PFSK-1 (cell line): ENCODE measurements around the gene FBXL12.

Experiments used
- FOXP2 ChIP-seq: optimal IDR thresholded peaks from 2 replicates; pipeline ENCODE3; 2011; ENCODE audit warnings: borderline replicate concordance, control low read depth, inconsistent platforms; ENCODE audit not compliant: insufficient read depth; ENCODE audit errors: extremely low read length, extremely low read depth
- POLR2AphosphoS5 ChIP-seq: IDR thresholded peaks from 2 replicates; pipeline ENCODE4 v1.6.1; 2012; ENCODE audit warnings: low read depth, mild to moderate bottlenecking, control low read depth, low read length, moderate library complexity
- REST ChIP-seq, 2 experiments: IDR thresholded peaks; 2 replicates each; pipeline versions ENCODE4 v1.6.1 to v1.8.0; 2011 to 2012; ENCODE audit warnings: low read depth in 2 of 2, low read length in 2 of 2, control low read depth in 1 of 2, inconsistent platforms in 1 of 2, mild to moderate bottlenecking in 1 of 2, moderate library complexity in 1 of 2; ENCODE audit not compliant: insufficient read depth in 1 of 2
- SIN3A ChIP-seq: IDR thresholded peaks from 2 replicates; pipeline ENCODE4 v1.6.1; 2012; ENCODE audit warnings: mild to moderate bottlenecking, low read length, moderate library complexity, borderline replicate concordance; ENCODE audit not compliant: insufficient read depth
- TAF1 ChIP-seq: IDR thresholded peaks from 2 replicates; pipeline ENCODE4 v1.6.1; 2012; ENCODE audit warnings: low read length, control low read depth, borderline replicate concordance; ENCODE audit not compliant: insufficient read depth

- TF ChIP-seq POLR2AphosphoS5 (no peak), REST (IDR thresholded peaks at IDR 0.05; ENCODE audit: insufficient read depth in 1 of 2, low read depth in 2 of 2, low read length in 2 of 2) (no peak), TAF1 (no peak), FOXP2 (no peak), SIN3A (no peak)
These were observed 44.1 kb upstream of the FBXL12 start for GRCh38 chr19:9862938-9863337.
